ENCODE results near the gene TMEM244. TPM values are rescaled to one million over a fixed set of nuclear protein-coding genes. Genes with fewer than 3 reads are reported as not detected.

Gene TMEM244
- total RNA-seq, 6 experiments from 2014 or later = not detected

- Mint-ChIP-seq H3K4me3 (no peak overlapping the region; the same call in 1 of the 2 replicates), H3K36me3 (ENCODE audit: low read depth) (peaks cover 6% of the 10 kb centered on the region; the same call in 1 of the 2 replicates), H3K9me3 (no peaks in the 10 kb centered on the region), H3K27ac (peak overlapping the region; percentile 6; the same call in 1 of the 2 replicates), H3K27me3 (ENCODE audit: insufficient read depth) (no peaks in the 10 kb centered on the region), H3K4me1 (ENCODE audit: low read depth) (peaks cover 18% of the 10 kb centered on the region)
- TF ChIP-seq CTCF (IDR thresholded peaks at IDR 0.05) = no peak
- DNase-seq = peak; percentile 17
Measured at GRCh38 chr6:129785047-129785755, 75.9 kb downstream of the TMEM244 start.

Other genes with a start within 250 kb of the TMEM244 start
- 10 to 100 TPM; 70.8 to 81.2 (median 76.0) TPM for gene ARHGAP18, start 151.1 kb downstream of the TMEM244 start, total RNA-seq (2021; fragmentation: NEBNext Ultra II Directional; extraction: Animal tissue kit (Norgen Biotek cat#: 25700))
- gene L3MBTL3, start 157.3 kb upstream of the TMEM244 start, total RNA-seq (2021; fragmentation: NEBNext Ultra II Directional; extraction: Animal tissue kit (Norgen Biotek cat#: 25700)) = 1 to 10 TPM; 7.4 to 8.8 (median 8.2) TPM